Measurements from ENCODE around the gene ETFA. TPM values are rescaled to one million over a fixed set of nuclear protein-coding genes. Genes with fewer than 3 reads are reported as not detected.

Gene ETFA
- total RNA-seq, 1 donor from 2014 or later: 31.7 TPM

DNA sequence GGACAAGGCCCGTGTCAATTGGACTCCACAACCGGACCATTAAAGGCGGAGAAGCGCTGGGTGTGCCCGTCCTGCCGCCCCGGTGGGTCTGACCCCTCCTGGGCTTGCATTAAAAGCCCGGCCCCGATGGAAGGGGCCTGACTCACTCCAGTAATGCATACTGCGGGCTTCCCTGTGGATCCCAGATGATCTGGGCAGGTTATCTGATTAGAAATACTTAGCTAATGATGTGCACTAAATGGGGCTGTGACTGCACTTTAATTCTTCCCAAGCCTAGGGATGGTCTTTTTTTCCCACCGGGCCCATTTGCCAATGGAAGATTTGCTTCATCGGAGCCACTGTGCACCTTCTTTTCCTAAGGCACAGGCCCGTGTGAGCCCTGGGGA is 126.6 kb downstream of the ETFA start:
- no peaks in the 10 kb centered on the region for H3K9me3 ChIP-seq
- H3K4me3 ChIP-seq: no peak overlapping the region
- no peaks in the 10 kb centered on the region for H3K36me3 ChIP-seq
- H3K27me3 ChIP-seq: no peaks in the 10 kb centered on the region
- DNase-seq (ENCODE audit: low spot score in 2 of 2): no peak
- TF ChIP-seq, protein P1, sequence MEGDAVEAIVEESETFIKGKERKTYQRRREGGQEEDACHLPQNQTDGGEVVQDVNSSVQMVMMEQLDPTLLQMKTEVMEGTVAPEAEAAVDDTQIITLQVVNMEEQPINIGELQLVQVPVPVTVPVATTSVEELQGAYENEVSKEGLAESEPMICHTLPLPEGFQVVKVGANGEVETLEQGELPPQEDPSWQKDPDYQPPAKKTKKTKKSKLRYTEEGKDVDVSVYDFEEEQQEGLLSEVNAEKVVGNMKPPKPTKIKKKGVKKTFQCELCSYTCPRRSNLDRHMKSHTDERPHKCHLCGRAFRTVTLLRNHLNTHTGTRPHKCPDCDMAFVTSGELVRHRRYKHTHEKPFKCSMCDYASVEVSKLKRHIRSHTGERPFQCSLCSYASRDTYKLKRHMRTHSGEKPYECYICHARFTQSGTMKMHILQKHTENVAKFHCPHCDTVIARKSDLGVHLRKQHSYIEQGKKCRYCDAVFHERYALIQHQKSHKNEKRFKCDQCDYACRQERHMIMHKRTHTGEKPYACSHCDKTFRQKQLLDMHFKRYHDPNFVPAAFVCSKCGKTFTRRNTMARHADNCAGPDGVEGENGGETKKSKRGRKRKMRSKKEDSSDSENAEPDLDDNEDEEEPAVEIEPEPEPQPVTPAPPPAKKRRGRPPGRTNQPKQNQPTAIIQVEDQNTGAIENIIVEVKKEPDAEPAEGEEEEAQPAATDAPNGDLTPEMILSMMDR (IDR thresholded peaks at IDR 0.05): no peak
- no peak overlapping the region for H3K27ac ChIP-seq
- intact Hi-C loops (cut with DNase I): no loop called here
- no peaks in the 10 kb centered on the region for H3K4me1 ChIP-seq

DNA sequence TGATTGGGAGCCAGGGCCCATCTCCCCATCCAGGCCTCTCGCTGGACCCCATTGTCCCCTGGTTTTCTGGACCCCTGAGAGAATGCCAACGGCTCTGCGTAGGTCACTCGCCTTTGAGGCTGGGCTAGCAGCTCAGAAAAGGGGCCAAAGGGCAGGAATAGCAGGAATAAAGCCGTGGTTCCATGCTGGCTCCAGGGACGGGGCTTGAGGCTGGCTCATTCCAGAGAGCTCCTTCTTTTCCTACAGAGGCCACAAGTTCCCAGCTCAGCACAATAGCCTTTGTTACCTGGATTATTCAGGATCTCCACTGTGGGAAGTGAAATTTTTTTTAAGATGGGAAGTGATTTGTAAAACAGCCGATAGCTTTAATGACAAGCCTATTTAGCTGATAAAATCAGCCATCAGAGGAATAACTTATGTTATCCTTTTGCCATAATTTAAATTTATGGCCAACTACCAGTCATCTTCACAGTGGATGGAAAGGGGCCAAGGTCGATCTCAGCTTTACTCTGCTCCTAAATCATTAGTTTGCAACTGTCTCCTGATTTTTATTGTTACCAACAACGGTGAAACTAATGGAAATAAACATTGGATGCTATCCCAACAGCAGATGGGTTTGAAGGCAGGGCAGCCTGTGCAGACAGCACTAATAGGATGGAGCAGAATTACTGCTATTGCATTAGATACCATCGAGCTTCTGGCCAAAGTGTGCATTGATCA is 127.2 kb downstream of the ETFA start:
- Histone ChIP-seq H3K27me3 (no peaks in the 10 kb centered on the region), H3K4me3 (no peak overlapping the region), H3K4me1 (no peaks in the 10 kb centered on the region), H3K27ac (no peak overlapping the region), H3K36me3 (no peaks in the 10 kb centered on the region), H3K9me3 (no peaks in the 10 kb centered on the region)
- intact Hi-C loops (cut with DNase I): no loop called here
- no peak for DNase-seq (ENCODE audit: low spot score in 2 of 2)
- TF ChIP-seq, protein P1 (IDR thresholded peaks at IDR 0.05): no peak

DNA sequence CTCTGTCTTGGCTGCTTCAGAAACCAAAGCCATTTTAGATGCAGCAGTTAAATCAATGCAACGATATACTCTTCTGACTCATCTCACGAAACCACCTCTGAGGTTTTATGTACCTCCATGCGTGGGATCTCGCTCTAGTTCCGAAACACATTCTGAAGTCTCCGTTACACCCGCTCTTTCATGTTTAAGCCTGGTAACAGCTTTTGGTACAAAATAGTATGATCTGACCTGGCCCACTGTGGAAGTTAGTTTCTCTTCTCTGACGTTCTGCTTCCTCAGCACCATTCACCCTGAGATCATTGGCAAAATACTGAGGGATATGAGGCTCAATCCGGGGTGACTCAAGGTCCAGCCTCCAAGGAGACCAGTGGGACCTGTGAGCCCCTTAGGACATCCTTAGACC is 129.6 kb downstream of the ETFA start:
- Histone ChIP-seq H3K36me3 (no peaks in the 10 kb centered on the region), H3K4me1 (peaks cover 7 to 15% of the 10 kb centered on the region in 2 donors), H3K4me3 (no peak overlapping the region), H3K9me3 (no peaks in the 10 kb centered on the region), H3K27ac (no peak overlapping the region), H3K27me3 (no peaks in the 10 kb centered on the region)
- TF ChIP-seq, protein P1 (IDR thresholded peaks at IDR 0.05): no peak
- DNase-seq (ENCODE audit: low spot score in 2 of 2): no peak
- intact Hi-C loops (cut with DNase I): no loop called here

DNA sequence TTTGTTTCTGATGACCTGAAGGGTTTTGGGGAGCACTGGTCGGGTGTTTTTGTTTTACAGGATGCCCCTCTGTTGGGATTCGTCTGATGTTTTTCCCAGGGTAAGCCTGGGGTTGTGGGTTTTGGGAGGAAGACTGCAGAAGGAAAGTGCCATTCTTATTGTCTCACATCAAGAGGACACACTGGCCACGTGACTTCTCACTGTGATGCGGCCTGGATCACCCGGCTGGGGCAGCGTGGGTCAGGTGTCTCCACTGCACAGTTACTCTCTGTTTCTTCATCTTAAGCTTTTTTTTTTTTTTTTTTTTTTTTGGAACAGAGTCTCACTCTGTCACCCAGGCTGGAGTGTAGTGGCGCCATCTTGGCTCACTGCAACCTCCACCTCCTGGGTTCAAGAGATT is 130.9 kb downstream of the ETFA start:
- no peaks in the 10 kb centered on the region for H3K9me3 ChIP-seq
- TF ChIP-seq, protein P1 (IDR thresholded peaks at IDR 0.05): no peak
- intact Hi-C loops (cut with DNase I): no loop called here
- H3K4me1 ChIP-seq: peaks cover 7 to 17% of the 10 kb centered on the region in 2 donors
- H3K27me3 ChIP-seq: no peaks in the 10 kb centered on the region
- H3K4me3 ChIP-seq: no peak overlapping the region
- H3K36me3 ChIP-seq: no peaks in the 10 kb centered on the region
- no peak for DNase-seq (ENCODE audit: low spot score in 2 of 2)
- H3K27ac ChIP-seq: no peak overlapping the region

DNA sequence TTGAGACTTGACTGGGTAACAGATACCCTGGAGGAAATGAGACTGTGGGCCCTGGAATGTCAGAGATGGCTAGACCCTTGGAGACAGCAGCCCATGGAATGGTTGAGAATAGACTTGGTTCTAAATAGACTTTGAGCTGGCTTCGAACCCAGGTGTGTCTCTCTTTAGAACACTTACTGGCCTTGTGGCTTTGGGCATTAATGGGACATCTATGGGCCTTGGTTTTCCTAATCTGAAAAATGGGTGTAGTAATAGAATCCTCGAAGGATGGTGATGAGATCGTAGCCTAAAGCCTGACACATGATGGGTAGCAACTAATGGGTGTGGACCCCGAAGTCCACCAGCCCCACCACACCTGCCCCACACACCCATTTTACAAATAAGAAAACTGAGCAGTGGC is 132.2 kb downstream of the ETFA start:
- TF ChIP-seq, protein P1 (IDR thresholded peaks at IDR 0.05): no peak
- peaks cover 7 to 17% of the 10 kb centered on the region in 2 donors for H3K4me1 ChIP-seq

More for the DNA sequence above, 132.2 kb downstream of the ETFA start:
- Histone ChIP-seq H3K27me3 (no peaks in the 10 kb centered on the region), H3K9me3 (no peaks in the 10 kb centered on the region), H3K36me3 (no peaks in the 10 kb centered on the region), H3K27ac (no peak overlapping the region), H3K4me3 (no peak overlapping the region)
- DNase-seq (ENCODE audit: low spot score in 2 of 2): no peak
- intact Hi-C loops (cut with DNase I): no loop called here
